DMS79 (cell line): ENCODE results near the gene GALNT2.

ENCODE experiments used
- DNase-seq: peaks from one replicate; lab custom pipeline; 2025; lab: John Stamatoyannopoulos, UW

The GALNT2 gene

DNA sequence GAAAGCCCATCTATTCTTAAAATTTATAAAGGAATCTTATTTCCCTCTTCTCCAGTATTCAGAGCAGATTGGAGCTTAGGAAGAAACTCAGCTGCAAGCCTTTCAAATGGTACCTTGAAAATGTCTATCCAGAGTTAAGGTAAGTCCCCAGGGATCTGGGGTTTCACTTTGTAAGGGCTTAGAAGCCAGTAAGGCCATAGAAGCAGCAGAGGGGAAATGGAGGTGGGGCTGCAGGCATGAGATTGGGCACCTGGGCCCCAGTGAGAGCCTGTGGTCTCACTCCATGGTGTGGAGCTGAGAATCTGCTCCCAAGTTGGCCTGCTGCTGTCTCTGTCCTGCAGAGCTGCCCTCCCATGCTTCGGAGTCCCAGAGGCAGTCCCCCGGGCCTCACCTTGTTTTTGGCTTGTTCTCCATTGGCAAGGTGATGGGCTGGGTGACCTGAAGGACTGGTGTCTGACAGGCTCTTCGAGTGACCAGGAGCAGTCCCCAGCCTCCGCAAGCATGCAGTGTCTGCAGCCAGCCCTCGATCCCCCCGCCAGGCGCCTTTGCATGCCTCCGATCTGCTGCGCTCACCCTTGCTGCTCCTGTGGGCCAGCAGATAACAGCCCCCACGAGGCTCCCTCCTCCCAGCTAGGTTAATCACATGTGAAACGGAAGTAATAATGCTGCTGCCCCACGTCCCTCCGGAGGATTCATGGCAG lies 196.0 kb downstream of the GALNT2 start:
- DNase-seq: no peak

DNA sequence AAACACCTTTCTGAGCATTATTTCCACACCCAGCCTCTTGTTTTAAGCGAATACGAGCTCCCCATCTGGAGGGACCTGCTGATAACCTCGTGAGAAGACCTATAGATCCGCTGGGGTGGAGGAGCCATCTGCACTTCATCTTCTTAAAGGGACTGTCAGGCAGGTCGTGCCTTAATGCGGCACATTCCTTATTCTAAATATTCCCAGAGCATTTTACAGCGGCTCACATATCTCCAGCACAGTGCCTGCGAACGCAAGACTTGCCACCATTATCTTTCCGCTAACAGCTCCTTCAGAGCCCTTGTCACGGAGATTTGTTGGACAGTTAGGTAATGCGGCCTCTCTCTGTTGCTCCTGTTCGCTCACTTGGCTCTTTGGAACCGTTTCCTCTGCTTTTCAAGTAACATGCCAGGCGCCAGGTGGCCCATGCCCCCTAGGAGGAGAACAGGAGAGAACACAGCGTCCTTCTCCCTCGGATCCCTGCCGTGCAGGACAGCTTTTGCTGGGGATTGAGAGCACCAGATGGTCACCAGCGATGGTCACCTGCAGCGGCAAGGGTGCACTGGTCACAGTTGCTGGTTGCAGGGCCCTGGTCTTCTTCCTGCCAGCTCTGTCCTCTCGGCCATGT lies 196.6 kb downstream of the GALNT2 start:
- DNase-seq: no peak

DNA sequence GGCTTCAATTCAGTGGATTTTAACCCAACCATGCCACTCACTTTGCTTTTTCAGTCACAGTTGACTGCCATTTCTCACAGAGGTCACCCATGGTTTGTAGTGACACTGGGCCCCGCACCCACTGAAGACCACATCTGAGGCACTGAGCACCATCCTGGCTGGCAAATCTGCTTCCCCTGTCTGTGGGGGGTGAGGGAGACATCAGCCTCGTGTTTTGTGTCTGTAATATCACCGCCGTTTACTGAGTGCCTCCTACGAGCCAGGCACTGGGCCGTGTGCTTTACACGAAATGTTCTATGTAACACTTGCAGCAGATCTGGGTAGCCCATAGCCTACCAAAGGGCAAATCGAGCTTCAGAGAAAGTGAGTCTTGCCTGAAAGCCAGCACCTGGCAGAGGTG lies 197.3 kb downstream of the GALNT2 start:
- DNase-seq: no peak

DNA sequence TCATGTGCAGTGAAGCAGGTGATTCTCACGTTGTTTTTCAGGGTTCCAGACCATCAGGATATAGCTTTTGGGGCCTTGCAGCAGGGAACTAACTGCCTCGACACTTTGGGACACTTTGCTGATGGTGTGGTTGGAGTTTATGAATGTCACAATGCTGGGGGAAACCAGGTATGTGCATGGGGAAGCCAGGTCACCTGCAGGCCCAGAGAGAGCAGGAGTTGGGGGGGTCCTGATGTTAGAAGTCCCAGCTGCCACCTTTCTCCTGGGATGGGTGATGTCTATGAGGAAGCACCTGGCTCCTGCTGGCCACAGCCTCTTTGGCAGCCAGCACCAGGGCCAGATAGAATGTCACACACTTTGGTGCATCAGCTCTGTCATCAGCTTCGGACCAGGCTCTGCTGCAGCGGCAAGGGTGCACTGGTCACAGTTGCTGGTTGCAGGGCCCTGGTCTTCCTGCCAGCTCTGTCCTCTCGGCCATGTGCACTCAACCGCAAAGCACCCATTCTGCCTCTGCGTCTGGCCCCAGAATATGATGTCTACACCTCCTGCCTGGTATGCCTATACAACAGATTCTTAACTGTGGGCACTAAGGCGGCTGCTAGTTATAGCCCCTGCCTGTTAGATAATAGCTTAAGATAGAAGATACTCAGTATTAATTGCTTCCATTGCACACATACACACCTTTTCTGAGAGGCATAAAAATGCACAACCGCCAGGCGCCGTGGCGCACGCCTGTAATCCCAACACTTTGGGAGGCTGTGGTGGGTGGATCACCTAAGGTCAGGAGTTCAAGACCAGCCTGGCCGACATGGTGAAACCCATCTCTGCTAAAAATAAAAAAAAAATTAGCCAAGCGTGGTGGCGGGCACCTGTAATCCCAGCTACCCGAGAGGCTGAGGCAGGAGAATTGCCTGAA lies 198.4 kb downstream of the GALNT2 start:
- no peak for DNase-seq

DNA sequence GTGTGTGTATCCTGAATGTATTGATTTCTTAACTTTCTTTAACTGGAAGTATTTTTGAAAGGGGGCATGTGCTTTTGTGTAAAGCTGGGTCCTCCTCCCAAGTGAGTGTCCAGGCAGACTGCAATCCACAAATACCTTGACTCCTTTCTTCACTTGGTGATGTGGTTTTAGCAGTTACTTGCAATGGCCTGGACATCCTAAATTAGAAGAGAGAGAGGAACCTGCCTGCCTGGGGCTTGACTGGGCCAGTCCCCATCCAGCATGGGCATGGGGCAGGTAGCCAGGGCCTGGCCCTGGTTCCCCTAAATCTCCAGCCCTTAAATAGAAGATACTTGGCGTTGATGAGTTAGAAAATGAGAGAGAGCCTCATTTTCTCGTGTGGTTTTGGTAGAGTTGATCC lies 199.4 kb downstream of the GALNT2 start:
- no peak for DNase-seq

DNA sequence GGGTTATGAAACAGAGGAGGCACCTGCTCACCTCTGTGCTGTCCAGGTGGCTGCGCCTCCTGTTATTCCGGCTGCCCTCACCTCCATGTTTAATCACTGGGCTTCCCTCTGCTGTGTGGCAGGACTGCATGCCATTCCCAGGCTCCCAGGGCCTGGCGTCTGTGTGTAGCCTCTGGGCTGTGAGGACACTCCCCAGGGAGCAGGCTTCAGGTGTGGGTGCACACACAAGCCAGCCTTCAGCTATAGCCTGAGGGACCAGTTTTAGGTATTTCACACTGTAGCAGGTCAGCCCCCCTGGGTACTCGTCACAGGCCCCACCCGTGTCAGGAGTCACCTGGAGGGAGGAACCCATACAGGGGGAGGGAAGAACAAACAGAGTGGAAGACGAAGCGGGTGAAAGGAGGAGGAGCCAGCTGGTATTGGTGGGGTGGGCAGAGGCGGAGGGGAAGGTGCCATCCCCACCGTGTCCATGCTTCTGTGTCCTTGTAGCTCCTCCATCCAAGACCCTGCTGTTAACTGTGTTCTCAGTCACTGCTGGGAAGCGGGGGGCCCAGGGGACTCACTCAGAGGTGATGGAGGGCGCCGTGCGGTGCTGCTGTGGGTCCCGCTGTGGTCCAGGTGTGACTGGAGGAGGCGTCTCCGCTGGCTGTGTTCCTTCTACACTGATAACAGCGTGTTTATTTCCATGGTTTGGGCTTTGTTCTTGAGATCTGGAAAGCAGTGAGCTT lies 200.5 kb downstream of the GALNT2 start:
- no peak for DNase-seq

DNA sequence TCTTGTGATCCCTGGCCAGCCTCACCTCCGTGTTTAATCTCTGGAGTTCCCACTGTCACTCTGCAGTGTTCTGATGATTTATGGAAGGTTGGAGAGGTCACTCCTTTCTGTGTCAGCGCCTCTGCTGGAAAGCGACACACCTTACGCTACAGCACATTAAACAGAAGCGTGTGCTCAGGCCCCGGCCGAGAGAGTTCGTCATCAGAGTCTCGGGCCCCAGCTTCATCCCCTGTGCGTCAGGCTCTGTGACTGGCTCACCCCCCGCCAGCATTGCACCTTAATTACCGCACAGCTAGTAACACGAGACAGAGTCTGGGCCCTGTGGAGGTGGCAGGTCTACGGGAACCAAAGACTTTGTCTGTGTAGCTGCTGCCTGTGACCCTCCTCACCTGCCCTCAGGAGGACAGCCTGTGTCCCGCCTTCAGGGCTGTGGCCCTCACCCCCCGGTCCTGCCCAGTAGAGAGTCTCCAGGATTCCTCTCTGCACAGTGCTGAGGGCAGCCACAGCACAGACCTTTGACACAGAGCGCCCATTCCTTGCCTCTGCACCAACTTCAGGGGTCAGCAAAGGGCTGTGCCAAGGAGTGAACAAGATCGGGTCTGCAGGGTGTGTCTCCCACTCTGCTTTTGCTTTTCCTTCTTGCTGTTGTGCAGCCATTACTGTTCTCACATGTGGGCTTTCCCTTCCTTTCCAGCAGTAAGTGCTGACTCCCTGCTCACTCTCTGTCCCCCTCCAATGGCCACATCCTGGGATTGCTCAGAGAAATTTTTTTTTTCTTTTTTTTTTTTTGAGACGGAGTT lies 201.5 kb downstream of the GALNT2 start:
- DNase-seq: no peak

DNA sequence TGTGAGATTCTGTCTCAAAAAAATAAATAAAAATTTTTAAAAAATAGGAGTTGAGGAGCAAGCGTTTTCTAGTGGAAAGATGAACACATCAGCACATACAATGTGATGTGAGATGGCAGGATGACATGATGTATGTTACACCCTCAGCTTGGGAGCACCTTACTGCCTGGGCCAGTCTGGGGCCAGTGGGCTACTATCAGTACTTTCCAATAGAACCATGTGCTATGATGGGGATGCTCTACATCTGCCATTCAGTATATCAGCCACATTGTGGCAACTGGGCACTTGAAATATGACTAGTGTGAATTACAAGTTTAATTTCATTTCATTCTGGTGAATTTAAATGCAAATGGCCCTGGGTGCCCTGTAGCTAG lies 203.1 kb downstream of the GALNT2 start:
- no peak for DNase-seq

DNA sequence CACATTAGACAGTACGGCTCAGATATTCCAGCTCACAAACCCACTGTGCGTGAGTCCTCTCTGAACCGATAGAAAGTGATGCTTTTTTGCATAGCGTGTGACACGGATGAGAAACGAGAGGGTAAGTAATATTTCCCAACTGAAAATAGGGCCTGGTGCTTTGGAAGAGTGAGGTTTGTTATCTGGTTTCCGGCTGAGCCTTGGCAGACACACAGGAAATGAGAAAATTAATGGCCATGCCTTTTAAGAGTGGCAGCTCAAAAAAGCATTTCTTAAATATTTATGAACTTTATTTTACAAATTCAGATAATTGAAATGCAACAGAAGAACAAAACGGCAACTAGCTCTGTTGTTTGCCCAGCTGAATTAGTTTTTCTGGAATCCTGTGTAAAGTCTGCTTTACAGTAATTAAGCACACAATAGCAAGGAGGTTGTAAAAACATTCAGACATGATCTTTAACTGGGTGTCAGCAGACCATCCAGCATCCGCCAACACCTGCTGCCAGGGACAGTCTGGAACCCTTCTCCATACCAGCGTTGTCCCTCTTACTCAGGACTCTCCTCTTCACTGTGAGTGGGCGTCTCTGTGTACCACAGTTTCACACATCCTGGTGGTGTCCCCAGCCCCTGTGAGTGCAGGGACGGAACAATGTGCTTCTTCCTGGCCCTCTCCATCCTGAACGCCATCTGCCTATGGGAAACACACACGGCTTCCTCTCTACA lies 203.7 kb downstream of the GALNT2 start:
- no peak for DNase-seq

DNA sequence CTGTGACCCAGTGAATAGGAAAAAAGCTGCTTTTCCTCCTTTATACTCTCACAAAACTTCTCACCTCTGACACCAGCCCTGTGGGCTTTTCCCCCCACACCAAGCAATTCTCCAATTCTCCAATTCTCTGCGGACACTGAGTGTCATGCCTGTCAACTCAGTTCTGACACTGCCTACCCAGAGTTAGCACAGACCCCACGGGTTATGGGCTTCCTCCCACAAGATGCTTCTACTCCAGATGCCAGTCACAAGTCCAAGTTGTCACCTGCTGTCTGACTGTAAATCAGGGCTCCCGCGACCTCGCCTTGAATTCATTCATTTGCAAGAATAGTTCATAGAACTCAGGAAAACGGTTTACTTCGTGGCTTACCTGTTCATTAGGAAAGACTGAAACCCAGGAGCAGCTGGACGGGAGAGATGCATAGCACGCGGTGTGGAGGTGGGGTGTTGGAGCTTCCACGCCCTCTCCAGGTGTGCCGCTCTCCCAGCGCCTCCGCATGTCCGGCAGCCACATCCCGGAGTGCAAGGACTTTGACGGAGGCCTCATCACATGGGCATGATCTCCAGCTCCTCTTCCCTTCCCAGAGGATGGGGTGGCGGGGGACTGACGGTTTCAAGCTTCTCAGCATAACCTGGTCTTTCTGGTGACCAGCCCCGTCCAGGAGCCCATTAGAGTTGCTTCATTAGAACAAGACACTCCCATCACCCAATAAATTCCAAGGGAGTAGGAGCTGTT lies 204.4 kb downstream of the GALNT2 start:
- no peak for DNase-seq

DNA sequence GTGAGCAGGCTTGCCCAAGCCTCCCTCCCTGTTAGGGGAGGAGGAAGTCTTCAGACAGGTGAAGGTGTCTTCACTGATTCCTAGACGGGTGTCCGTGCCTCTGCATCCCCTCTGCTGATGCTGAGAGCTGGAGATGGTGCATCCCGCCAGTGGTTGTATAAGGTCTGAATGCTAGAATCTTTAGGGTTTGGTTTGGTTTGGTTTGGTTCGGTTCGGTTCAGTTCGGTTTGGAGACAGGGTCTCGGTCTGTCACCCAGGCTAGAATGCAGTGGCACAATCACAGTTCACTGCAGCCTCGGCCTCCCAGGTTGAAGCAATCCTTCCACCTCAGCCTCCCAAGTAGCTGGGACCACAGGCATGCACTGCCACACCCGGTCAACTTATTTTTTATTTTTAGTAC lies 205.5 kb downstream of the GALNT2 start:
- DNase-seq: no peak

DNA sequence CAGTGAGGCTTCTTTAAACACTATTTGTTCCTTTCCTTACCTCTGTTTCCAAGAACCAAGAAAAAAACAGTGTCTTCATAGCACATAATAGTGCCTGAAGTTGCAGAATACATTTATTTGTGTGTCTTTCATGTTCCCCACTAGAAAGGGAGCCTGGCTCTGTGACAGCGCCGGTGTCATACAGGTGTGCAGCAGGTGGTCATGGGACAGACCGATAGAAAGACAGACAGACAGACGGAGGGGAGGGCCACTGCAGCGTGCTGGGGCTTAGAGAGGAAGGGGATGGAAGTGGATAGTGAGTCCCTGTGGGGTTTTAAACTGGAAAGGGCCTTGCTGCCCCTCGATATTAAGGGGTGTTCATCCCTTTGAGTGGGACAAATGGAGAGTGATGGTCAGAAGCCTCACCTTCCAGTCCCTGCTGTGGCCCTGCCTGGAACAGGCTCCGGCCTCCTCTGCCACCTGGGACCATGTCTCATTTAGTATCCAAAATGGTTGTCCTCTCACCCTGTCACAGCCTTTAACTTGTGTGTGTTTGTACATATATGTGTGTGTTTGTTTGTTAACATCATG lies 206.2 kb downstream of the GALNT2 start:
- DNase-seq: no peak

DNA sequence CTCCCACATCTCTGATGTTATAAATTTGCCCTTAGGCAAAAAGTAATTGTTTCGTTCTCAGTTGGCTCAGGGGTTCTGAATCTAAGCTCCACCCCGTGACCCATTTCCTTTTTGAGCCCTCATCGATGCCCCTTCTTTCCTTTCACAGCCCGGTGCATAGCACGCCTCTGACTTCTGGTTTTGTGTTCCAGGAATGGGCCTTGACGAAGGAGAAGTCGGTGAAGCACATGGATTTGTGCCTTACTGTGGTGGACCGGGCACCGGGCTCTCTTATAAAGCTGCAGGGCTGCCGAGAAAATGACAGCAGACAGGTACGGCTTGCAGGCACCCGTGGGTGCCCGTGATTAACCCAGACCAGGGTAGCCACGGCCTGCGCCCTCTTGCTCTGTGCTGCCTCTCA lies 207.2 kb downstream of the GALNT2 start:
- DNase-seq: no peak

DNA sequence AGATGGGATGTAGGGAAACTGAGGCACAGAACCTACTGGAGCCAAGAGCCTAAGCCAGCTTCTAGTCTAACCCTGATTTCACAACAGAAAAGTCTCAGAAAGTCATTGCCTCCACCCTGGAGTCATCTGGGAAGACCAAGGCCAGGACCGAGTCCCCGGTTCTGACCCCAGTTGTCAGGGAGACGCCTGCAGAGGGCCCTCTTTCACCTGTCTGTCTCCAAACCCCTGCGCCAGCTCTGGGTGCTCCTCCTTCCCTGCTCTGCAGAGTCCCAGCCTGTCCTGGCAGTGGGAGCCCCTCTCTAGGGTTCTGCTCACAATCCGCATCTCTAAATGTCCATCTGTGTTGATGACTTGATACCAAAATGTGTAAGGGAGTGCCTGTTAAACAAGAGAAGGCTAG lies 209.4 kb downstream of the GALNT2 start:
- no peak for DNase-seq

DNA sequence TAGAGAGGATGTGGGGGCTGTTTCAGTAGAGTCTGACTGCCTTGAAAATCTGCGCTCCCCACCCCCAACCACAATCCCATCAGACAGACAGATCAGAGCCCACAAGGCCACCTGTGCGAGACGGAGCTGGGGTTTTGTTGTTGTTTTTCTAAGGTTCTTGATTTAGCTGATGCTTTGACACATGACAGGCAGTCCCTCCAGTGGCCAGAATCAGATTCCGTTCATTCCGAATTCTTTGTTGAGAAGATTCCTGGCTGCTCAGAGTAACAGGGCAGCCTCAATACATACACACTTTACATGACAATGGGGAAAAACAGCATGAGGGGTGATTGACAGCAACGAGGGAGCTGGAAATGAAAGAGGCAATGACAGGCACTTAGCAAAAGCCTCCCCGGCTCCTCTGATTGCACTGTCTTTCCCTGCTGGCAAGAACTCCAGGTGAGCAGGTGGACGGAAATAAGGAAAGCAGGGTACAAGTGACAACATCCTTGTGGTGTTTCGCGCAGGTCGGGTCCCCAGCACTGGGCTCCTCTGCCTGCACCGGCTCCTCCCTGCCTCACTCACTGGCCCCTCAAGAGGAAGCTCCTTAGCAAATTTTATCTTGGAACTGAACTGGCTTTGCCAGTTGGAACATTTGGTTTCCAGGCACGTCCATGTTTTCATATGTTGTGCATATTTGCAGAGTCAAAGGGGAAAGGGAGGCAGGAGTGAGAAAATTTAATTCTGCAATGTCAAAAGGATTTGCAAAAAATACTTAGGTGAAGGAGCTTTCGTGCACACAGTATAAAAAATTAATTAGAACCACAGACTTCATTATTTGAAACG lies 210.4 kb downstream of the GALNT2 start:
- DNase-seq: no peak

DNA sequence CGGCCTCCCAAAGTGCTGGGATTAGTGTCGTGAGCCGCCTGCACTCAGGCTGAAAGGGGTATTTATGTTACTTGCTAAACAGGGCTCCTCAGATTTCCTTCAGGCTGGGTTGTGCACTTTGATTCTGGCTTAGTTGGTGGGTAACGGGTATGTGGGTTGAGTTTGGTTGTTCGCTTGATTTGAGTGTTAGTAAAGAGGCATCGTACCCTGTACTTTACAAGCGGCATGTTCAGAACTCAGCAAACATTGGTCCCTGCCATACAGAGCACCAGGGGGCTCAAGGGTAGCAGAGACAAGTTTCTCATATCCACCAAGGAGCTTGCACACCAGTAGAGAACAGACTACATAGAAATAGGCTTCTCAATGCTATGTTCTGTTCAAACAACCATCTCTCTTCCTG lies 211.3 kb downstream of the GALNT2 start:
- DNase-seq: no peak

DNA sequence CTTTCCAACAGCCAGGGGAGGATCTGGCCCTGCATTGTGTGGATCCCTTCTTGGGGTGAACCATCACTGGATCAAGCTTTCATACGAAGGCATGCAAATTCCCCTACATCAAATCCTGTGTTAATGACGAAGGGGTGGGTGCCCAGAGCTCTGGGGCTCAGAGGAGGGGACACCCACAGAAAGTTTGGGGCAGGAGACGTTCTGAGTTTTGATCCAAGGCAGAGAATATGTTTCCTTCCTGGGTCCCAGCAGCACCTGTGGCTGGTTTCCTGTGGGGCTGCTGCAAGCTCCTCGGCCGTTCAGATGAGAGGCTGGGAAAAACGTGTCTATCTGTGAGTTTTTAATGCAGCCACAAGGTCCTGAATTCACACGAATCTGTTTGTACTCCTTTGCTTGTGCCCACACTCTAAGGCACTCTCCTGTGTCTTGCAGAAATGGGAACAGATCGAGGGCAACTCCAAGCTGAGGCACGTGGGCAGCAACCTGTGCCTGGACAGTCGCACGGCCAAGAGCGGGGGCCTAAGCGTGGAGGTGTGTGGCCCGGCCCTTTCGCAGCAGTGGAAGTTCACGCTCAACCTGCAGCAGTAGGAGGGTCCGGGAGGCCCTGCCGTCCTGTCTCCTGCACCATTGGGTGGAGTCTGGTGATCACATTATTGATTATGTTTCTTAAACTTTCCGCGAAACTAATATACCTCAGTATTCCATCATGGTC lies 212.0 kb downstream of the GALNT2 start:
- DNase-seq: no peak

DNA sequence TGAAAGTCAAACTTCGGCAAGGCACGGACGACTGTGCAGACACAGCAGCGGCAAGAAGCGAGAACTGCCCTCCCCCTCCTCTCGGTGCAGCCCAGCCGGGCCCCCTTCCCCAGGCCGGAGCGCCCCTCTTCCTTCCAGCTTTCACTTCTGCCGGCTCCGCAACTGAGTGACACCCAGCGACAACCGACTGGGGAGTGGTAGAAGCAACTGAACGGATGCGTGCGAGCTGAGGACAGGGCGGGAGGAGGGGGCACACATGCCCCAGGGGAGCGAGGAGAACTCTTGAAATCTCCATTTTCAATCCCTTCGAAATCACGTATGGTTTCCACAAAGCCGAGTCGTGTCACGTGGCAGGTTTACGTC lies 212.5 kb downstream of the GALNT2 start:
- no peak for DNase-seq
